ENCODE data around the gene GLT8D1. TPM values are rescaled to one million over a fixed set of nuclear protein-coding genes. Genes with fewer than 3 reads are reported as not detected.
"Not testable (repeated sequence)": the region's sequence is repeated elsewhere in the genome, so short reads cannot be mapped to it uniquely, and the experiment has no call there.

The GLT8D1 gene
- total and polyA plus RNA-seq, 7 donors, result 12.0 to 40.1 (median 20.2) TPM

DNA sequence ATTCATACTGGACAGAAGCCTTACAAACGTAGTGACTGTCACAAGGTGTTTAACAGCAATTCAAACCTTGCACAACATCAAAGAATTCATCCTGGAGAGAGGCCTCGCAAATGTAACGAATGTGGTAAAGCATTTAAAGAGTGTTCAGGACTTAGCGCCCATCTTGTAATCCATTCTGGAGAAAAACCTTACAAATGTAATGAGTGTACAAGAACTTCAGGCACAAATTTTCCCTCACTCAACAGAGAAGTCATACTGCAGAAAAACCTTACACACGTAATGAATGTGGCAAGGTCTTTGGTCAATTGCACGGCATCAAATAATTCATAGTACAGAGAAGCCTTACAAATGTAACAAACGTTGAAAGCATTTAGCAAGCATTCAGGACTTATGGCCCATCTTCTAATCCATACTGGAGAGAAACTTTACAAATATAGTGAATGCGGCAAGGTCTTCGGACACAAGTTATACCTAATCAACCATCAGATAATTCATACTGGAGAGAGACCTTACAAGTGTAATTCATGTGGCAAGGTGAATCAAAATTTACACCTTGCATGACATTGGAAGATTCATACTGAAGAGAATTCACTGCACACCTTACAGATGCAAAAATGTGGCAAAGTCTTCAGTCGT, 27.8 kb upstream of the GLT8D1 start:
- Histone ChIP-seq H3K27ac (no peak overlapping the region), H3K9me3 (no peaks in the 10 kb centered on the region), H3K27me3 (ENCODE audit: insufficient read depth in 3 of 3, low read length in 2 of 3) (no peaks in the 10 kb centered on the region), H3K4me1 (no peaks in the 10 kb centered on the region), H3K36me3 (ENCODE audit: insufficient read depth in 1 of 2, low read depth in 1 of 2) (peaks cover 10 to 69% of the 10 kb centered on the region in 2 donors), H3K4me3 (no peak overlapping the region)
- TF ChIP-seq, protein P1, sequence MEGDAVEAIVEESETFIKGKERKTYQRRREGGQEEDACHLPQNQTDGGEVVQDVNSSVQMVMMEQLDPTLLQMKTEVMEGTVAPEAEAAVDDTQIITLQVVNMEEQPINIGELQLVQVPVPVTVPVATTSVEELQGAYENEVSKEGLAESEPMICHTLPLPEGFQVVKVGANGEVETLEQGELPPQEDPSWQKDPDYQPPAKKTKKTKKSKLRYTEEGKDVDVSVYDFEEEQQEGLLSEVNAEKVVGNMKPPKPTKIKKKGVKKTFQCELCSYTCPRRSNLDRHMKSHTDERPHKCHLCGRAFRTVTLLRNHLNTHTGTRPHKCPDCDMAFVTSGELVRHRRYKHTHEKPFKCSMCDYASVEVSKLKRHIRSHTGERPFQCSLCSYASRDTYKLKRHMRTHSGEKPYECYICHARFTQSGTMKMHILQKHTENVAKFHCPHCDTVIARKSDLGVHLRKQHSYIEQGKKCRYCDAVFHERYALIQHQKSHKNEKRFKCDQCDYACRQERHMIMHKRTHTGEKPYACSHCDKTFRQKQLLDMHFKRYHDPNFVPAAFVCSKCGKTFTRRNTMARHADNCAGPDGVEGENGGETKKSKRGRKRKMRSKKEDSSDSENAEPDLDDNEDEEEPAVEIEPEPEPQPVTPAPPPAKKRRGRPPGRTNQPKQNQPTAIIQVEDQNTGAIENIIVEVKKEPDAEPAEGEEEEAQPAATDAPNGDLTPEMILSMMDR (IDR thresholded peaks at IDR 0.05), result no peak
- ATAC-seq (no peak), DNase-seq (no peak)
- WGBS, 3 donors, result 86 to 96% (median 86%) methylated on average over 10 of the region's 10 CpGs
- intact Hi-C loops (cut with DNase I), result no loop called here

DNA sequence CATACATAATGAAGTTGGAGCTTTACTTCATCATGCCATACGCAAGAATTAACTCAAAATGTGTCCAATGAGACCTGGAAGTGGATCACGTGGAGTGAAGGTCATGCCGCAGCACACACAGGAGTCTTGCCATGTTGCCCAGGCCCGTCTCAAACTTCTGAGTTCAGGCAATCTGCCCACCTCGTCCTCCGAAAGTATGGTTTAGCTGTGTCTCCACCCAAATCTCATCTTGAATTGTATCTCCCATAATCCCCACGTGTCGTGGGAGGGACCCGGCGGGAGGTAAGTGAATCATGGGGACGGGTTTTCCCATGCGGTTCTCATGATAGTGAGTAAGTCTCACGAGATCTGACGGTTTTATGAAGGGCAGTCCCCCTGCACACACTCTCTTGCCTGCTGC, 26.0 kb upstream of the GLT8D1 start:
- DNase-seq (no peak), ATAC-seq (no peak)
- Histone ChIP-seq H3K27me3 (ENCODE audit: insufficient read depth in 3 of 3, low read length in 2 of 3) (no peaks in the 10 kb centered on the region), H3K9me3 (no peaks in the 10 kb centered on the region), H3K27ac (no peak overlapping the region), H3K36me3 (ENCODE audit: insufficient read depth in 1 of 2, low read depth in 1 of 2) (peaks cover 10 to 51% of the 10 kb centered on the region in 2 donors), H3K4me3 (no peak overlapping the region), H3K4me1 (no peaks in the 10 kb centered on the region)
- TF ChIP-seq, protein P1 (IDR thresholded peaks at IDR 0.05), result no peak
- intact Hi-C loops (cut with DNase I), result no loop called here
- WGBS, 3 donors, result 80 to 93% (median 81%) methylated on average over 14 of the region's 14 CpGs

DNA sequence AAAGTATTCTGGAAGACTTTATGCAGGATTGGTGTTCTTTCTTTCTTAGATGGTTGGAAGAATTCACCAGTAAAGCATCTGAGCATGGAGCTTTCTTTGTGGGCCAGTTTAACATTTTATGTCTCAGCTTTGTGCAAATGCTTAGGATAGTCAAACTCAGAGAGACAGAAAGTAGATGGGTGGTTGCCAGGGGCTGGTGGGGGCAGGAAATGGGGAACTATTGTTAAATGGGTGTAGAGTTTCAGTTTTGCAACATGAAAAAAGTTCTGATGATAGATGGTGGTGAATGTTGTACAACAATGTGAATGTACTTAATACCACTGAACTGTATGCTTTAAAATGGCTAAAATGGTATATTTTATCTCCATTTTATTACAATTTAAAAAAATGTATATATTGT, 25.1 kb upstream of the GLT8D1 start:
- H3K27me3 ChIP-seq (ENCODE audit: insufficient read depth in 3 of 3, low read length in 2 of 3), result no peaks in the 10 kb centered on the region
- no peak overlapping the region for H3K27ac ChIP-seq
- ATAC-seq (no peak), DNase-seq (no peak)
- H3K4me1 ChIP-seq, result no peaks in the 10 kb centered on the region
- intact Hi-C loops (cut with DNase I), result no loop called here
- no peaks in the 10 kb centered on the region for H3K9me3 ChIP-seq
- H3K4me3 ChIP-seq, result no peak overlapping the region
- peaks cover 10 to 42% of the 10 kb centered on the region in 2 donors for H3K36me3 ChIP-seq (ENCODE audit: insufficient read depth in 1 of 2, low read depth in 1 of 2)
- TF ChIP-seq, protein P1 (IDR thresholded peaks at IDR 0.05), result no peak

DNA sequence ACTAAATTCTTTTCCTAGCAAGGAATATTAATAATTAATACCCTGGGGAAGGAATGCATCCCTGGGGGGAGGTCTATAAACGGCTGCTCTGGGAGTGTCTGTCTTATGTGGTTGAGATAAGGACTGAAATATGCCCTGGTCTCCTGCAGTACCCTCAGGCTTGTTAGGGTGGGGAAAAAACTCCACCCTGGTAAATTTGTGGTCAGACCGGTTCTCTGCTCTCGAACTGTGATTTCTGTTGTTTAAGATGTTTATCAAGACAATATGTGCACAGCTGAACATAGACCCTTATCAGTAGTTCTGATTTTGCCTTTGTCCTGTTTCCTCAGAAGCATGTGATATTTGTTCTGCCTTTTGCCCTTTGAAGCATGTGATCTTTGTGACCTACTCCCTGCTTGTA, 23.2 kb upstream of the GLT8D1 start:
- intact Hi-C loops (cut with DNase I); H3K27me3 ChIP-seq (ENCODE audit: insufficient read depth in 3 of 3, low read length in 2 of 3); H3K4me1 ChIP-seq; H3K27ac ChIP-seq; ATAC-seq; DNase-seq; H3K9me3 ChIP-seq; H3K4me3 ChIP-seq: not testable (repeated sequence)
- peaks cover 7 to 25% of the 10 kb centered on the region in 2 donors for H3K36me3 ChIP-seq (ENCODE audit: insufficient read depth in 1 of 2, low read depth in 1 of 2)
- WGBS, 3 donors, result 55 to 92% (median 56%) methylated on average over 3 of the region's 3 CpGs

DNA sequence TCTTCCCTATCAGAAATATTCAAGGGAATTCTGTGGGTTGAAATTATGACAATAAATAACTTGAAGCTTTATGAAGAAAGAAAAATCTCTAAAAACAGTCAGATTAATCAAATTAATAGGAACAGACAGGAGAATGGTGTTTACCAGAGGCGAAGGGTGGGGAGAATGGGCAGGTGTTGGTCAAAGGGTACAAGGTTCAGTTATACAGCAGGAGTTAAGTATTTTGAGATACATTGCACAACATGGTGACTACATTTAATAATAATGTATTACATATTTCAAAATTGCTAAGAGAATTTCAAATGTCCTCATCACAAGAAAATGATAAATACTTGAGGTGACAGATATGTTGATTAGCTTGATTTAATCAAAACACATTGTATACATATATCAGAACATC, 18.9 kb upstream of the GLT8D1 start:
- 97 to 100% (median 100%) methylated on average over 1 of the region's 1 CpG for WGBS, 3 donors
- Histone ChIP-seq H3K4me3 (no peak overlapping the region), H3K36me3 (ENCODE audit: insufficient read depth in 1 of 2, low read depth in 1 of 2) (peaks cover 0 to 5% of the 10 kb centered on the region in 2 donors), H3K9me3 (no peaks in the 10 kb centered on the region), H3K4me1 (no peaks in the 10 kb centered on the region), H3K27me3 (ENCODE audit: insufficient read depth in 3 of 3, low read length in 2 of 3) (no peaks in the 10 kb centered on the region), H3K27ac (no peak overlapping the region)
- TF ChIP-seq, protein P1 (IDR thresholded peaks at IDR 0.05), result no peak
- intact Hi-C loops (cut with DNase I), result no loop called here
- no peak for DNase-seq
- no peak for ATAC-seq
